Measurements from ENCODE around the gene ZNF330.

GRCh38 chr4:141241986-141242385 is 21.3 kb downstream of the ZNF330 start:
- TF ChIP-seq CTCF (IDR thresholded peaks at IDR 0.05) = no peak
- no peak for TF ChIP-seq POLR2A (IDR thresholded peaks at IDR 0.05)

Measured in suprapubic skin (tissue), 3 donors.